SK-N-SH treated with all-trans-retinoic acid at 6 μM for 48 hours (cell line): Measurements from ENCODE around the gene EGFL7.

ENCODE experiments used
- ATAC-seq: fragments of 200-7000 bp; cut with Tn5 transposase; 3 replicates; pipeline ENCODE4 v1.9.1; 2020; ENCODE audit warnings: mild to moderate bottlenecking, moderate library complexity
- ARNTL ChIP-seq: fragments of 450-650 bp; formaldehyde crosslinking; IDR thresholded peaks from 2 replicates; pipeline ENCODE4 v1.5.0; 2020; ENCODE audit warnings: low read depth, mild to moderate bottlenecking, moderate library complexity, borderline replicate concordance
- BACH2 ChIP-seq: fragments of 250-450 bp; sonication (Bioruptor Pico); IDR thresholded peaks from 2 replicates; pipeline ENCODE4 v1.9.0; 2021; ENCODE audit warnings: mild to moderate bottlenecking, borderline replicate concordance
- CSDC2 ChIP-seq: fragments of 250-450 bp; sonication (Bioruptor Pico); IDR thresholded peaks from 2 replicates; pipeline ENCODE4 v1.5.0; 2020; ENCODE audit warnings: mild to moderate bottlenecking, moderate library complexity
- ESRRG ChIP-seq: fragments of 250-450 bp; sonication (Bioruptor Pico); IDR thresholded peaks from 2 replicates; pipeline ENCODE4 v1.6.1; 2021; ENCODE audit warnings: mild to moderate bottlenecking
- GLIS3 ChIP-seq: fragments of 250-450 bp; sonication (Bioruptor Pico); IDR thresholded peaks from 2 replicates; pipeline ENCODE4 v1.5.0; 2020; ENCODE audit warnings: mild to moderate bottlenecking, moderate library complexity
- ISL1 ChIP-seq: fragments of 250-450 bp; sonication (Bioruptor Pico); IDR thresholded peaks from 2 replicates; pipeline ENCODE4 v2.1.2; 2022; ENCODE audit warnings: mild to moderate bottlenecking, moderate library complexity
- OSR1 ChIP-seq: fragments of 250-450 bp; sonication (Bioruptor Pico); IDR thresholded peaks from 2 replicates; pipeline ENCODE4 v1.8.0; 2022; ENCODE audit warnings: moderate library complexity, mild to moderate bottlenecking, inconsistent platforms
- RARB ChIP-seq: fragments of 250-450 bp; sonication (Bioruptor Pico); IDR thresholded peaks from 2 replicates; pipeline ENCODE4 v1.8.0; 2021; ENCODE audit warnings: mild to moderate bottlenecking, moderate library complexity
- SNAI2 ChIP-seq: fragments of 250-450 bp; sonication (Bioruptor Pico); IDR thresholded peaks from 2 replicates; pipeline ENCODE4 v1.5.0; 2020; ENCODE audit warnings: mild to moderate bottlenecking, moderate library complexity
- TCF4 ChIP-seq: fragments of 250-450 bp; sonication (Bioruptor Pico); IDR thresholded peaks from 2 replicates; pipeline ENCODE4 v1.8.0; 2021; ENCODE audit warnings: mild to moderate bottlenecking, moderate library complexity, borderline replicate concordance
- ZFP3 ChIP-seq: fragments of 250-450 bp; sonication (Bioruptor Pico); IDR thresholded peaks from 2 replicates; pipeline ENCODE4 v1.5.0; 2020; ENCODE audit warnings: mild to moderate bottlenecking, moderate library complexity
- ZFP30 ChIP-seq: fragments of 450-650 bp; formaldehyde crosslinking; IDR thresholded peaks from 2 replicates; pipeline ENCODE4 v1.5.0; 2022; ENCODE audit warnings: mild to moderate bottlenecking, moderate library complexity
- ZNF70 ChIP-seq: fragments of 450-650 bp; formaldehyde crosslinking; IDR thresholded peaks from 2 replicates; pipeline ENCODE4 v1.5.0; 2020; ENCODE audit warnings: mild to moderate bottlenecking, moderate library complexity
- ZNF8 ChIP-seq: fragments of 450-650 bp; formaldehyde crosslinking; IDR thresholded peaks from 2 replicates; pipeline ENCODE4 v1.5.0; 2020; ENCODE audit warnings: mild to moderate bottlenecking, moderate library complexity
- TF ChIP-seq, protein P1 (sequence below): fragments of 250-450 bp; sonication (Bioruptor Pico); IDR thresholded peaks from 2 replicates; pipeline ENCODE4 v1.5.0; 2020; ENCODE audit warnings: mild to moderate bottlenecking, moderate library complexity
- TF ChIP-seq, protein P2 (sequence below): fragments of 250-450 bp; sonication (Bioruptor Pico); IDR thresholded peaks from 2 replicates; pipeline ENCODE4 v1.5.1; 2021; ENCODE audit warnings: mild to moderate bottlenecking, moderate library complexity
- TF ChIP-seq, protein P3 (sequence below): fragments of 250-450 bp; sonication (Bioruptor Pico); IDR thresholded peaks from 2 replicates; pipeline ENCODE4 v1.8.0; 2020; ENCODE audit warnings: mild to moderate bottlenecking, moderate library complexity, borderline replicate concordance

The EGFL7 gene

DNA sequence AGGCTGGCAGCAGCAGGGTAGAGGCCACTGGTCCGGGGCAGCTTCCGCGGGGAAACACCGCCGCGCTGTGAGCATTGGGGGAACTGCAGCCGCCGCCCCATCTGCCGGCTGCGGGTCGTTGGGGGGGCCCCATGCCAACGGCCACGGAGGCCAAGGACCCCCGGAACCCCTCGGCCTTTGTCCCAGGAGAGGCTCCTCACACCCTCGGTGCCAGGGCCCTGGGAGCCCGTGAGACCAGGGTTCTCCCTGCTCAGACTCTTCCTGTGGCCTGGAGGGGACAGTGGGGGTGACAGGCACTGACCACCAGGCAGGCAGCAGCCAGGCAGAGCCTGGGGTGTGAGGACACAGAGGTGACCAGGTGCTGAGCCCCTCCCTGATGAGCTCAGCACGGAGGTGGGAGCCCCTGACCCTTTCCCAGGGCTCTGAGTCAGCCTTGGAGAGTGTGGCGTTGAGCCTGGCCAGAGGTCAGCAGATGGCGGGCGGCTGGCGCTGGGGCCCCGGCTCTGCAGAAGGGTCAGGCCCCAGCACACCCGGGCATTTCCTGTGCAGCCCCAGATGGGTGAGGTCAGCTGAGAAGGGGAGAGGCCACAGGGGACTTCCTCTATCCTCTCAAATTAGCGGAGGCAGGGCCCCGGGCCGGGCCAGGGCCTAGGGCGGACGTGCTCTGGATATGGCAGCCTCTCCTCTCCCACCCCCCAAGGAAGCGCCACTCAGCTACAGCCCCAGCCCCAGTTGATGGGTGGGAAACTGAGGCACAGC lies 17.9 kb upstream of the EGFL7 start (continued):
- no peak for TF ChIP-seq BACH2
- TF ChIP-seq GLIS3: no peak
- TF ChIP-seq, protein P1, sequence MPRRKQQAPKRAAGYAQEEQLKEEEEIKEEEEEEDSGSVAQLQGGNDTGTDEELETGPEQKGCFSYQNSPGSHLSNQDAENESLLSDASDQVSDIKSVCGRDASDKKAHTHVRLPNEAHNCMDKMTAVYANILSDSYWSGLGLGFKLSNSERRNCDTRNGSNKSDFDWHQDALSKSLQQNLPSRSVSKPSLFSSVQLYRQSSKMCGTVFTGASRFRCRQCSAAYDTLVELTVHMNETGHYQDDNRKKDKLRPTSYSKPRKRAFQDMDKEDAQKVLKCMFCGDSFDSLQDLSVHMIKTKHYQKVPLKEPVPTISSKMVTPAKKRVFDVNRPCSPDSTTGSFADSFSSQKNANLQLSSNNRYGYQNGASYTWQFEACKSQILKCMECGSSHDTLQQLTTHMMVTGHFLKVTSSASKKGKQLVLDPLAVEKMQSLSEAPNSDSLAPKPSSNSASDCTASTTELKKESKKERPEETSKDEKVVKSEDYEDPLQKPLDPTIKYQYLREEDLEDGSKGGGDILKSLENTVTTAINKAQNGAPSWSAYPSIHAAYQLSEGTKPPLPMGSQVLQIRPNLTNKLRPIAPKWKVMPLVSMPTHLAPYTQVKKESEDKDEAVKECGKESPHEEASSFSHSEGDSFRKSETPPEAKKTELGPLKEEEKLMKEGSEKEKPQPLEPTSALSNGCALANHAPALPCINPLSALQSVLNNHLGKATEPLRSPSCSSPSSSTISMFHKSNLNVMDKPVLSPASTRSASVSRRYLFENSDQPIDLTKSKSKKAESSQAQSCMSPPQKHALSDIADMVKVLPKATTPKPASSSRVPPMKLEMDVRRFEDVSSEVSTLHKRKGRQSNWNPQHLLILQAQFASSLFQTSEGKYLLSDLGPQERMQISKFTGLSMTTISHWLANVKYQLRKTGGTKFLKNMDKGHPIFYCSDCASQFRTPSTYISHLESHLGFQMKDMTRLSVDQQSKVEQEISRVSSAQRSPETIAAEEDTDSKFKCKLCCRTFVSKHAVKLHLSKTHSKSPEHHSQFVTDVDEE (CRISPR knock-in tag): no peak
- TF ChIP-seq ZFP30 (CRISPR knock-in tag): no peak
- TF ChIP-seq, all 23 proteins: peak for 0

DNA sequence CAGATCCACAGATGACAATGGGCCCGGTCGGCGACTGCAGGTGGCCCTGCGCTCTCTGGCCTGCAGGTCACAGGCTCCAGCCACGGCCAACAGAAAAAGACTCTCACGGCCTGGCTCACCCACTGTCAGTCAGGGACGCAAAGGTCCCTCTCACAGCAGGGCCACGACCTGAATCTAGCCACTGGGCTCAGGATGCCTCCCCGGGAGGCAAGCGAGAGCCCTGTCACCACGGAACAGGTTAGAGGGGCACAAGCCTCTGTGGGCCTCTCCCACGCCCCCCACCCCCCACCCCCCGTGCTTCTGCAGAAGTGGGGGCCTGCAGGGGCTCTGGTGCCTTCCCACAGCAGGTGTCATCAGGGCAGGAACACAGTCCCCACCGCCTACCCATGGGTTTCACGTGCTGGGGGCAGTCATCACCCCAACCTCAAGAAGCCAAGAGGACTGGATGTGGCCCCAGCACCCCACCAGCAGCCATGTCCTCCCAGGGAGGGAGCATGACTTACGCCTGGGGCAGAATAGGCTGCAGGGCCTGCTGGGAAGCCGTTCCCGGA lies 17.3 kb upstream of the EGFL7 start:
- TF ChIP-seq ZFP3 (CRISPR knock-in tag) (no peak), OSR1 (CRISPR knock-in tag) (no peak), GLIS3 (no peak), CSDC2 (no peak), RARB (CRISPR knock-in tag) (no peak), TCF4 (CRISPR knock-in tag) (no peak), SNAI2 (CRISPR knock-in tag) (no peak), ARNTL (CRISPR knock-in tag) (no peak), ZNF8 (CRISPR knock-in tag) (no peak)
- TF ChIP-seq, protein P1 (CRISPR knock-in tag): no peak
- TF ChIP-seq, protein P2, sequence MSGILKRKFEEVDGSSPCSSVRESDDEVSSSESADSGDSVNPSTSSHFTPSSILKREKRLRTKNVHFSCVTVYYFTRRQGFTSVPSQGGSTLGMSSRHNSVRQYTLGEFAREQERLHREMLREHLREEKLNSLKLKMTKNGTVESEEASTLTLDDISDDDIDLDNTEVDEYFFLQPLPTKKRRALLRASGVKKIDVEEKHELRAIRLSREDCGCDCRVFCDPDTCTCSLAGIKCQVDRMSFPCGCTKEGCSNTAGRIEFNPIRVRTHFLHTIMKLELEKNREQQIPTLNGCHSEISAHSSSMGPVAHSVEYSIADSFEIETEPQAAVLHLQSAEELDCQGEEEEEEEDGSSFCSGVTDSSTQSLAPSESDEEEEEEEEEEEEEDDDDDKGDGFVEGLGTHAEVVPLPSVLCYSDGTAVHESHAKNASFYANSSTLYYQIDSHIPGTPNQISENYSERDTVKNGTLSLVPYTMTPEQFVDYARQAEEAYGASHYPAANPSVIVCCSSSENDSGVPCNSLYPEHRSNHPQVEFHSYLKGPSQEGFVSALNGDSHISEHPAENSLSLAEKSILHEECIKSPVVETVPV (CRISPR knock-in tag): no peak
- ATAC-seq: no peak

DNA sequence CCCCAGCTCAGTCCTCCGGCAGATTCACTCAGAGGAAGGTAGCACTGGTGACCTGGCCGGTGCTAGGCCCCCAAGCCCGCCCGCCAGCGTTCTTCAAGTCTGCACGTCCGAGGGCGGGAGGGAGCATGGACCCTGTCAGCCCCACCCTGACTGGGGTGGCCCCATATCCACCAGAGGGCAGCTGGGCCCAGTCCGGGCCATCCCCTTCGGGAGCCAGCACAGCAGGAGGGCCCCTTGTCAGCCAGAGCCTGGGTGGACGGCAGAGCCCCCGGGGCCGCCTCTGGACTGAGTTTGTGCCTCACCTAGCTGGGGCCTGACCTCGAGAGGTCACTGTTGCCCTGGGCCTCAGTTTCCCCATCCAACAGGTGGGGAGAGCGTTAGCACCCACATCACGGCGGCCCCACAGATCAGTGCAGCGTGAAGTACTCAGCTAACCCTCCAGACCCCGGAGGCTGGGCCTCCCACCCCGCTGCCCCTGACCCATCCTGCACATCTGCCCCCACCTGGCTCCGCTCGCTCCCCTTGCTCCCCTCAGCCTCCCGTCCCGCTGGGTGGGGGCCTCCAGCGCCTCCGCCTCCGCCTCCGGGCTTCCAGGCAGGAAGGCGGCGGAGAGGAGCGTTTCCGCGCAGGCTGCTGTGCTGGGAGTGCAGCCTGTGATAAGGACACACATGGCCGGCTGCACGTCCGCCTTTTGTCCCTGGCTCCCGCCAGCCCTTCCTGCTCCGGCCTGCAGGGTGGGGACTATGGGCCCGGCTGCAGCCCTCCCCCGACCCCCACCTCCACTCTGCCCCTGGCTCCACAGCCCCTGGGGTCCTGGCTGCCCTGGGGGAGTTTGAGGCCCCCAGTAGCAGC lies 16.6 kb upstream of the EGFL7 start:
- ATAC-seq: peak; percentile 43; the same call in 2 of the 3 replicates
- TF ChIP-seq ISL1 (CRISPR knock-in tag) (no peak), ESRRG (CRISPR knock-in tag) (no peak), ZNF70 (no peak), BACH2 (no peak), ARNTL (CRISPR knock-in tag) (no peak), CSDC2 (no peak)
- TF ChIP-seq, protein P3, sequence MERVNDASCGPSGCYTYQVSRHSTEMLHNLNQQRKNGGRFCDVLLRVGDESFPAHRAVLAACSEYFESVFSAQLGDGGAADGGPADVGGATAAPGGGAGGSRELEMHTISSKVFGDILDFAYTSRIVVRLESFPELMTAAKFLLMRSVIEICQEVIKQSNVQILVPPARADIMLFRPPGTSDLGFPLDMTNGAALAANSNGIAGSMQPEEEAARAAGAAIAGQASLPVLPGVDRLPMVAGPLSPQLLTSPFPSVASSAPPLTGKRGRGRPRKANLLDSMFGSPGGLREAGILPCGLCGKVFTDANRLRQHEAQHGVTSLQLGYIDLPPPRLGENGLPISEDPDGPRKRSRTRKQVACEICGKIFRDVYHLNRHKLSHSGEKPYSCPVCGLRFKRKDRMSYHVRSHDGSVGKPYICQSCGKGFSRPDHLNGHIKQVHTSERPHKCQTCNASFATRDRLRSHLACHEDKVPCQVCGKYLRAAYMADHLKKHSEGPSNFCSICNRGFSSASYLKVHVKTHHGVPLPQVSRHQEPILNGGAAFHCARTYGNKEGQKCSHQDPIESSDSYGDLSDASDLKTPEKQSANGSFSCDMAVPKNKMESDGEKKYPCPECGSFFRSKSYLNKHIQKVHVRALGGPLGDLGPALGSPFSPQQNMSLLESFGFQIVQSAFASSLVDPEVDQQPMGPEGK (CRISPR knock-in tag): no peak
